D721Med (cell line): ENCODE data around the gene TAS2R1.

Experiments
- DNase-seq: peaks from one replicate; pipeline ENCODE4 v3.0.0; 2011; ENCODE audit warnings: low spot score; ENCODE audit not compliant: insufficient read length
- FAIRE-seq: peaks from 2 replicates; lab custom pipeline; 2011; peaks lifted over from hg19 to GRCh38; lab: Jason Lieb, UNC
- TF ChIP-seq, protein P1 (sequence below): IDR thresholded peaks from 2 replicates; pipeline ENCODE4 v1.5.1; 2012; ENCODE audit warnings: mild to moderate bottlenecking, control low read depth; ENCODE audit not compliant: insufficient read depth; ENCODE audit errors: missing control alignments

The TAS2R1 gene

DNA sequence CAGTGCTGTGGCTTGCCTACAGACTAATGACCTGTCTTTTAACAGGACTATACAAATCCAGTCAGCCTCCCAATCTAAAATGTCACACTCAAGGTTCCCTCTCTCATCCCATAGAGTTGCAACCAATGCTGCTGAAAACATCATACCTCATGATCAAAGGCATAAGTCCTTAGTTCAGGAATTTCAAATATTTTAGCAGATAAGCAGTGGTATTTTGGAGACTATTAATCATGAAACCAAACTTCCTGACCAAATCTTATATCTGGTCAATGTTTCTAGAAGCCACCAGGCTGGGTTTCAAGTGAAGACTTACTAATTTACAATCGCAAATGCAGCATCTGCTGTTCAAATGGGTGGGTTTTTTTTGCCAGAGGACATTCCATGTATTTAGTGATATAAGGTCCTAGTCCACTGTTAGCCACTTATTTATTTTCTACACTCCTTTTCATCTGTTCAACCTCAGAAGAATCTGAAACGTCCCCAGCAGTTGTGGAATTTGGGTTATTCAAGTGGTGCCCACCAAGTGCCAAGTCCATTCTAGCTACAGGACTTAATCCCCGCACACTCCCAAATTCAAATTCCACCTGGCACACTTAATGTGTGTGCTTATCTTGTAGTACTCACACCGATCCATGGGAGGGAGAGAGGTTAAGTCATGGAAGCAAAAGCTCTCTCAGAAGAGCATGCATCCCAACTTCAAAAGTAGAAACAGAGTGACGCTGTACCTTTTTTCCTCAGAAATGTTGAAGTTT lies 5.8 kb downstream of the TAS2R1 start:
- FAIRE-seq, result no peak
- TF ChIP-seq, protein P1, sequence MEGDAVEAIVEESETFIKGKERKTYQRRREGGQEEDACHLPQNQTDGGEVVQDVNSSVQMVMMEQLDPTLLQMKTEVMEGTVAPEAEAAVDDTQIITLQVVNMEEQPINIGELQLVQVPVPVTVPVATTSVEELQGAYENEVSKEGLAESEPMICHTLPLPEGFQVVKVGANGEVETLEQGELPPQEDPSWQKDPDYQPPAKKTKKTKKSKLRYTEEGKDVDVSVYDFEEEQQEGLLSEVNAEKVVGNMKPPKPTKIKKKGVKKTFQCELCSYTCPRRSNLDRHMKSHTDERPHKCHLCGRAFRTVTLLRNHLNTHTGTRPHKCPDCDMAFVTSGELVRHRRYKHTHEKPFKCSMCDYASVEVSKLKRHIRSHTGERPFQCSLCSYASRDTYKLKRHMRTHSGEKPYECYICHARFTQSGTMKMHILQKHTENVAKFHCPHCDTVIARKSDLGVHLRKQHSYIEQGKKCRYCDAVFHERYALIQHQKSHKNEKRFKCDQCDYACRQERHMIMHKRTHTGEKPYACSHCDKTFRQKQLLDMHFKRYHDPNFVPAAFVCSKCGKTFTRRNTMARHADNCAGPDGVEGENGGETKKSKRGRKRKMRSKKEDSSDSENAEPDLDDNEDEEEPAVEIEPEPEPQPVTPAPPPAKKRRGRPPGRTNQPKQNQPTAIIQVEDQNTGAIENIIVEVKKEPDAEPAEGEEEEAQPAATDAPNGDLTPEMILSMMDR, result no peak

DNA sequence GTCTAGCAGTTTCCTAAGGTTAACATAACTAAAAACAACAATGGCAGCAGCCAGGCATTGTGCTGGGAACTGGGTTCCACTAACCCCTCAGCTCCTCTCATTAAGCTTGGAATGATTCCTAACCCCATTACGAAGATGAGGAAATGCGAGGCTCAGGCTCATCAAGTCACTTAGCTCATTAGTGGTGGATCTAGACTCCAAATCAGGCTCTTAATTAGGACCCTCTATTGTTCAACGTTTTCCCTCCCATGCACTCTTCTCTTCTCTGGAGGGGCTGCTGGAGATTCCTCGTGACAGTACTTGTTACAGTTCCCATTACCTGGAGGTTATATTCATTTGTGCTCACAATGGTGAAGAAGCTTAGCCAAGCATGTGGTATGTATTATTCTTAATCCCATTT lies 6.5 kb downstream of the TAS2R1 start:
- DNase-seq (no peak), FAIRE-seq (no peak)
- TF ChIP-seq, protein P1, result no peak

More for the DNA sequence above, 5.8 kb downstream of the TAS2R1 start:
- no peak for DNase-seq

DNA sequence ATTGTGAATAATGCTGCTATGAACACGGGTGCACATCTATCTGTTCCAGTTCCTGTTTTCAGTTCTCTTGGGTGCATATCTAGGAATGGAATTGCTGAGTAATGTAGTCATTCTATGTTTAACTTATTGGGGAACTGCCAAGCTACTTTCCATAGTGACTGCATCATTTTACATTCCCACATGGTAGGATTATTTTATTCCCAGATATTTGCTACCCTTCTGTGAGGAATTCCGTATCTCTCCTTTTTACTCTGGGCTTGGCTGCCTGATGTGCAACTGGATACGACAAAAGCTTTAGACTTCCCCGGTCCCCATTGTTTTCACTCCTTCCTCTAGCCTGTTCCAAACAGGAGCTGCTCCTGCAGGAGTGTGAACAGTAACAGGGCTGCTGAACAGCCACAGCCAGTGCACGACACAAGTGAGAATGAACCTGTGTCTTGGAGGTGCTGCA lies 7.2 kb downstream of the TAS2R1 start:
- FAIRE-seq (no peak), DNase-seq (no peak)
- TF ChIP-seq, protein P1, result no peak

DNA sequence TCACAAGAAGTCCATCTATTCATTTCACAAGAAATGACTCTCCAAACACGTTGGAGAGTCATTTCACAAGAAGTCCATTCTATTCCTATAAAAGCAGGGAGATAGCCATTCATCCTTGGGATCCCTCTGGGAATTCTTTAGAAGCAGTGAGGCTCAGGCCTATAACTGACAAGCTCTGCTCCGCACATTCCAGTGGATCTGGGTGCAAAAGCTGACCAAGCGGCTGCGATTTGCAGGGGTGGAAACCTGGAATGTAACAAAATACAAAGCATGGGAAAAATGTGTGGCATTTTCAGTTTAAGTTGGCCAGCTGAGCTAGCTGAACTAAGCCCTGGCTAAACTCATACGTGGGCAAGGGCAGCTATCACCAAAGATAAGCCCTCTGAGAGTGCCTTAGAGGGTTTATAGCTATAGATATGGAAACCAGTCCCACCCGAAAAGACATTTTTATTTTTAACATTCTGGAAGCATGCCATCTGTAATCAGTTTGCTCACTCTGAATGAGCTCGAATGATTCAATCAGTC lies 8.7 kb downstream of the TAS2R1 start:
- DNase-seq, result no peak
- TF ChIP-seq, protein P1, result no peak
- FAIRE-seq, result no peak

DNA sequence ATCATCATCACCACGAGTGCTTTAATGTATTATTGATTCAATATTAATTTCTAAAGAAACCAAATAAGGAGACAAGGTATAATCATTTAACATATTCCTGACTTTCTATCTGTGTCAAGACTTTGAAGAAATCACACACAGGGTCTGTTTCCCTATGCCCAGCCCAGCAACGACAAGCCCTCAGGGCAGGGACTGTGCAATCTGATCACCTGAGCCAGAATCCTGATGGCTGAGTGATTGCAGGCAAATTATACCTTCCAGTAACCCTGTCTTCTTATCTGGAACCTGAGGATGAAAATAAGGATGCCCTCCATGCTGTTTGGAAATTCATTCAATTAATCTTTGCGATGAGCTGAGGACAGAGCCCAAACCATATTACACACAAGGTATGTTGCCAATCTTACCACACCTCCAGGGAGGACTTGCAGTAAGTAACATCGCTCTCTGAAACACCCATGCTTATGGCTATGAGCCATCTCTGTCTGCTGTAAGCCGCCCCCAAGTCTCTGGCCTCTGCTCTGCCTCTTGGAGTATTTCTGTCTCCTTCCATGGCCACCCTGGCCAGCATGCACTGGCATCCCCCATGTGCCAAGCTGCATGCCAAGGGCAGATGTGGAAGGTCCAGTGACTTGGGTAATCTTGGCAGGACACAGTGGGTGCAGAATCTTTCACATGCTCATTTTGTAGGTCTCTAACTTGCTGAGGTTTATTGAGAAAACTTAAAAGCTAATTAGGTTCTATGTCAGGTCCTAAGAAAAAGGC lies 10.6 kb downstream of the TAS2R1 start:
- FAIRE-seq (no peak), DNase-seq (no peak)
- TF ChIP-seq, protein P1, result no peak

DNA sequence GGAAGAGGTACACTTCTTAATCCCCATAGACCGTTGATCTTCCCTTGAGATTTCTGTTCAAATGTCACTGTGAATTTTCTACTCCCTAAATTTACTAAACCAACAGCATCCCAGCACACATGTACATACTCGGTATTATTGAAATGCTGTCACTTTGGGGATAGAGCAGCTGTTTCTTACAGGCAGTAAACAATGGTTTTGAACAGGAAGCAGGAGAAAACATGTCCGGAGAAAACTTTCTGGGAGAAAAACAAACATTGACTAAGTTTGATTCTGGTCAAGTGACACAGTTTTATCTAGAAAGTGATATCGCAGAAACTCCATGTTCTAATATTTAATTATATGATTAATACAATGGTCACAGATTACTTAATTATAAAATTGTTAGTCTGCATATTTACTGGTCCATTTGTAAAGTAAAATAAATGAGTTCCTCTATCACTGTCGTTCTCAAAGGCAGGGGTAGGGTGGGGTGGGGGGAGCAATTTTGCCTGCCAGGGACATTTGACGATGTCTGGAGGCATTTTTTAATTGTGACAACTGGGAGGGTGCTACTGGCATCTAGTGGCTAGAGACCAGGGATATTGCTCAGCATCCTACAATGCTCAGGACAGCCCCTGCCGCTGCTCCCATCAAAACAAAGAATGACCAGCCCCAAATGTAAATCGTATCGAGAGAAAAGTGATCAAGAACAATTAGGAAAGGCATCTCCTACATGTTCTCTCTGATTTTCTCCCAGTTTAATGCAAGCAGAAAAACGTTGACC lies 12.2 kb downstream of the TAS2R1 start:
- no peak for FAIRE-seq
- TF ChIP-seq, protein P1, result no peak
- no peak for DNase-seq
